Stimulated activated CD4-positive, alpha-beta T cell treated with anti-CD3 and anti-CD28 coated beads, Interleukin-4, amount 100 ng/mL, for 1 hour (primary cell): ENCODE results near the gene FLCN.
A peak's percentile ranks its signal among the peaks of the same experiment; 100 is the strongest.
"Not testable (repeated sequence)": the region's sequence is repeated elsewhere in the genome, so short reads cannot be mapped to it uniquely, and the experiment has no call there.

Experiments used
- DNase-seq: peaks from one replicate; pipeline ENCODE4 v3.0.0-alpha.2; 2020

FLCN gene, protein sequence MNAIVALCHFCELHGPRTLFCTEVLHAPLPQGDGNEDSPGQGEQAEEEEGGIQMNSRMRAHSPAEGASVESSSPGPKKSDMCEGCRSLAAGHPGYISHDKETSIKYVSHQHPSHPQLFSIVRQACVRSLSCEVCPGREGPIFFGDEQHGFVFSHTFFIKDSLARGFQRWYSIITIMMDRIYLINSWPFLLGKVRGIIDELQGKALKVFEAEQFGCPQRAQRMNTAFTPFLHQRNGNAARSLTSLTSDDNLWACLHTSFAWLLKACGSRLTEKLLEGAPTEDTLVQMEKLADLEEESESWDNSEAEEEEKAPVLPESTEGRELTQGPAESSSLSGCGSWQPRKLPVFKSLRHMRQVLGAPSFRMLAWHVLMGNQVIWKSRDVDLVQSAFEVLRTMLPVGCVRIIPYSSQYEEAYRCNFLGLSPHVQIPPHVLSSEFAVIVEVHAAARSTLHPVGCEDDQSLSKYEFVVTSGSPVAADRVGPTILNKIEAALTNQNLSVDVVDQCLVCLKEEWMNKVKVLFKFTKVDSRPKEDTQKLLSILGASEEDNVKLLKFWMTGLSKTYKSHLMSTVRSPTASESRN

DNA sequence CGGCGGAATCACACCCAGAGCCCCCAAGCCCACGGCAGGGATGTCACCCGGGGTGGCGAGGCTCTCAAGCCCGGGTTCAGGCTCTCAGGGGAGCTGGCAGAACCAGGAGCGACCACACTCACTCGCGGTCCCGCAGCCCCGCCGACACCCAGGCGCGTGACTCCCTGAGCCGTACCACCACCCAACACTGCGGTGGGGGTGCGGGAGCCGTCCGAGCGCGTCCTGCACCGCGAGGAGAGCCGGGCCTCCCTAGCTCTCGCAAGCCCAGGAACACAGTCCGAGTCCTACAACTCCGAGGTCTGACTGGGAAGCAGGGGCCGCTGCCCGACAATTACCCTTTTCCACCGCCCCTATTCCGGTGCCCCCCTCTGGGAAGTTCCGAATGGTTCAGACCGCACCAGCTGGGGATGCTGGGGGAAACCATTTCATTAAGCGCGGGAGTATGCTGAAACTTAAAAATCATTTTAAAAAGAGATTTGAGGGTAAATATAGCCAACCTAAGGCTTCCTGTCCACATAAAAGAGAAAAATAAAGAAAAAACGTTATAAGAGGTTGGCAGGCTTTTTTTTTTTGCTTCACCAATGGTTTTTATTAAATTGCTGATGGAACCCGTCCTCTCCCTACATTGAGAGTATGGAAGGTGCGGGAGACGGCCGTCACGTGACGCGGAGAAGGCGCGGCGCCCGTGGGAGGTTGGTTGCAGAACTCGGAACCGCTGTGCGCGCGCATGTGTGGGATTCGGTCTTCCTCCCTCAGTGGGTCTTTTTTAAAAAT lies at the start of gene FLCN:
TSS of gene FLCN (minus strand) at position 143 of the 774 bp plus-strand sequence. CDS start 9,031 bp downstream, outside the sequence.
- peak; percentile 93 for DNase-seq

DNA sequence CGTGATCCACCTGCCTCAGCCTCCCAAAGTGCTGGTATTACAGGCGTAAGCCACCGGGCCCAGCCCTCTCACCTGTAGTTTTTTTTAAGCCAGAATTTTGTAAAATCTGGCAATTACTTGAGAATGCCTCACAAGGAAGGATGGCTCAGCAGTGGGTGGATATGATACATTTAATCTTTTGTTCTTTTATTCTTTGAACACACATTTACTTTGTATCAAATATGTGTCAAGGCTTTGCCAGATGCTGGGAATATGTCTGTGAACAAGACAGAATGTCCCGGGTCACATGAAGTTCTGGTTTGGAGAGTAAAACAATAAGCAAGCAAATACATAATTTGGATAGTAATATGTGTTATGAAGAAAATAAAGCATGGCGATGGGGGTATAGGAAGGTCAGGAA lies 49.0 kb upstream of the FLCN start:
- DNase-seq, result no peak

DNA sequence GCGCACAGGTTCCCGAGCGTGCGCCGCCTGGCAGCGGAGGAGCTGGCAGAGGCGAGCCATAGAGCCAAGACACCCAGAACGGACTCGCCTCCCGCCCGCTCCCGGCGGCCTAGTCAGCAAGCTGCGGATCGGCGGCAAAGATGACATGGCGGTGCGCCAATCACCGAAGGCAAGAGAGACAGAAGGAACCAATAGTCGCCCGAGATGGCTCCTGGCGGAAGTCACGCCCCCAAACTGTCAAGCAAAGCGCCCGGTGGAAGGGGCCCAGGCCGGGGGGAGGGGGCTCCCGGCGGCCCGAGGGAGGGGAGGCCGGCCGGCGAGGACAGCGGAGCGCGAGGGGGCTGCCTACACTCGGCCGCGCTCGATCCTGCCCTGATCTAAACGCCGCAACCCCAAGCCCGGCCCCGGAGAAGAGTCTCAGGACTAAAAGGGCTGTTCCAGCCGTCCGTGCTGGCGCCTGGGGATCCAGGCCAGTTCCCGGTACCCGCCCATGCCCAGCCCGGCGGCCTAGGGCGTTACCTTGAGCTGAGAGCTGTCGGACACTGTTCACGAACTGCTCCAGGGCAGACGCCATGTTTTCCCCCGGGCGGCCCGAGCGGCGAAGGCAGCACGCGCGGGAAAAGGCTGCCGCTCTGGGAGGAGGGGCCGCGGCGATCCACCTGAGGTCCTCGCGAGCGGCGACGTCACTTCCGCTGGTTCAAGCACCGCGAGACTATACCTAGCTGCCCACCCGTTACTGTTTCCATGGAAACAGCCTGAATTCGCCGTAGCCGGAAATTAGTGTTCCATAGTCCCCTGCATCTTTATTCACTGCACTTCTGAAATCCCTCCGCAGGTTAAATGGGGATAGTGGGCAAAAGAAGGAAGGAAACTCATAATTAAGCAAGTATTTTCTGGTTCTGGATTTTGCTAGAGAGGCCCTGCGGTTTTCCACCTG lies 43.9 kb upstream of the FLCN start, which contains the start of gene COPS3:
TSS of gene COPS3 (minus strand) at position 634 of the 937 bp plus-strand sequence. CDS start at position 574, 60 bp downstream.
- peak; percentile 97 for DNase-seq

DNA sequence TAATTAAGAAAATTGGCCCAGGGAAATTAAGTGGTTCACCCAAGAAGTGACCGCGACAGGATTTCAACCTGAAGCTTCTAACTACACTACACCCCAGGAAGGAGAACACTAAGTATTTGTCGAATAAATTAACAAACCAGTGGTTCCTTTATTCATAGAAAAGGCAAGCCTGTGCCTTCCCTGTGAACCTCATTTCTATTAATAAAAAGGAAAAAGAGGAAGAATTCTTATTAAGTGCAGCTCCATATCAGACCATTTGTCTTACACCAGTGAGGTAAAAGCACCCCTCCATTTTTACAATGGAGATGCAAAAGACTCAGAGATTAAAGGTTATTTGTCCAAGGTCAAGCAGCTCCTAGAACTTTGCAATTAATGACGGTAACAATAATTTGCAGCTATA lies 42.3 kb upstream of the FLCN start:
- no peak for DNase-seq

GRCh38 chr17:17277431-17277830 lies 40.5 kb upstream of the FLCN start:
- DNase-seq, result not testable (repeated sequence)

- DNase-seq, result no peak
These were observed 39.0 kb upstream of the FLCN start for GRCh38 chr17:17275971-17276370.

GRCh38 chr17:17269926-17270773 lies 33.2 kb upstream of the FLCN start:
- DNase-seq, result peak; percentile 22

DNA sequence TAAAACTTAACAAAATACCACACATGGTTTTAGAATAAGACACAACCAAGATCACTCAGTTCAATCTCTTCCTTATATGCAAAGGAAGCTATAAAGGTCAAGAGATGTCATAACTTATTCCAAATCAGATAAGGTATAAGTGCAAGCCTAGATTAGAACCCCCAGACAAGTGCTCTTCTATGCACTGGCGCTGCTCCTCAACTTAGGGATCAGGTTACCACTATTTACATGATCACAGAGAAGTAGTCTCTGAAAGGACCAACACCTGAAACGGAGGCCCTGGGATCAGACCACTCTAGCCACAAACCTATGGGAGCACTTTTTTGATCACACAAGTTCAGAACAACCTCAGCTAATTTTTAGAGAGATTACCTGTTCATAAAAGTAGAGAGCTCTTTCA lies 27.5 kb upstream of the FLCN start:
- no peak for DNase-seq

DNA sequence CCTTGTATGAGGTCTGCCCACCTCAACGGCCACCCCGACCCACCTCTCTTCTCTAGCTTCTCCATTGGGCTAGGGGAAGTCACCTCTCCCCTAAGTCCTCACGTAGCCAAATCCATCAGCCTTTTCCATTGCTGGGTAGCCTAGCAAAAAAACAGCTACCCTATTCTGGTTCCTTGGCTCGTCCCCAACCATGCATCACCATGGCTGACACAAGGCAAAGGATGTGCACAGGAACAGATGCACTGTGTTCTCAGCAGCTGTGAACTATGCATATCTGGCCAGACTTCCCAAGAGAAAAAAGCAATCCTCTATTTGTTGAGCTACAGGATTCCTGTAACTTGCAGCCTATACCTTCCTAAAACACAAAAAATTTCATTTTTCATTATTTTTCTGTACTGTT lies 22.0 kb upstream of the FLCN start:
- DNase-seq, result no peak

GRCh38 chr17:17258011-17258410 lies 21.0 kb upstream of the FLCN start:
- no peak for DNase-seq

DNA sequence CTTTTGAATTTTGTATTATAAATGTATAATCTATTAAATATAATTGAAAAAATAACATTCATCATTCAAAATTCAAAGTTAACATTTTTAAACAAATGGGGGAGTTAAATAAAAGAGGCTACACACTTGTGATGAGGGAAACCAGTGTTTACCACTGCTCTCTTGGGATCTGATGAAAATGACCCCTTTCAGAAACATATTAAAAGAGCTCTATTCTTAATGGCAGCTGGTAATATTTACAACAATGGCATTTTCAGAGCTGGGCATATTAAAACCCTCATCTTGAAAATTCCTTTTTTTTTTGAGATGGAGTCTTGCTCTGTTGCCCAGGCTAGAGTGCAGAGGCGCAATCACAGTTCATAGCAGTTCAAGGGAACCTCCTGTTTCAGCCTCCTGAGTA lies 19.3 kb upstream of the FLCN start:
- DNase-seq, result no peak

GRCh38 chr17:17255689-17256088 lies 18.7 kb upstream of the FLCN start:
- DNase-seq, result not testable (repeated sequence)

DNA sequence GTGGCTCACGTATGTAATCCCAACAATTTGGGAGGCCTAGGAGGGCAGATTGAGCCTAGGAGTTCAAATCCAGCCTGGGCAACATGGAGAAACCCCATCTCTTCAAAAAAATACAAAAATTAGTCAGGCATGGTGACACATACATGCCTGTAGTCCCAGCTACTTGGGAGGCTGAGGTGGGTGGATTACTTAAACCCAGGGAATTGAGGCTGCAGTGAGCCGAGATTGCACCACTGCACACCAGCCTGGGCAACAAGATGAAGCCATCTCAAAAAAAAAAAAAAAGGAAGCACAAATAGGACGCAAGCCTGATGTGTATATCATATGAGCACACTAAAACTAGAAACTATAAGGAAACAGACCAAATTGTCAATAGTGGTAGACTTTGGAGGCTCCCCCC lies 17.1 kb upstream of the FLCN start:
- DNase-seq, result no peak

DNA sequence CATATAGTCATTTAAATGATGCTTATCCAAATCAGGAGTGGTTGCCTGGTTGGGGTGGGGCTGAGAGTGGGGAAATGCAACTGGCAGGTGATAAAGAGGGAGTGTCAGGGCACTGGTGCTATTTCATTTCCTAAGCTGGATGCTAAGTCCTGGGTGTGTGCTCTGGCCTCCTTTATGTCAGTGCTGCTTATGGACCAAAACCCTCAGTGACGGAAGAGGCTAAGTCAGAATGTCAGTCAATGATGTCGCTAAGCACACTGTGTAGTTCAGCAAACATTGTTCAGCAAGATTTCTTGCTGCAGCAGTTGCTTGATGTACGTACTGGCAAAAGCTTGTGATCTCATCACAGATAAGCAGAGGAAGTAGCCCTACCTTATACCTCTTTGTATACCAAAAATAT lies 16.4 kb upstream of the FLCN start:
- no peak for DNase-seq

GRCh38 chr17:17252149-17252661 lies 15.2 kb upstream of the FLCN start:
- no peak for DNase-seq

DNA sequence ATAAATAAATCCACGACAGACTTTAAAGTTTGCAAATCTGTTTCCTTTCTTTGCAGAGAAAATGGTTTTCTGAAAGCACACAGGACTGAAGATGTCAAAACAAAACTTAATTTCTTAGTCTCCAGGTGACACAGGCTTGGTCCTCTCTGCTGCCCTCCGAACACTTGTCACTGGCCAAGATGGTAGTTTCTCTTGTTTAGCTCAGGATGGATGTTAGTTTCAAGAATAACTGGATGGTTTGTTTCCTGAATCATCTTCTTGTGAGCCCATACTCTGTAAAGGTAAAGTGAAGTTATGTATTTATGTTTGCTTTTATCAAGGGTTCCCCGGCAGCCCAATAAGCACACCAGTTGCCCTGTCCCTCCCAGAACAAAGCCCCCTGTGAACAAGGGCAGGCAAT lies 9.9 kb upstream of the FLCN start:
- DNase-seq, result no peak

DNA sequence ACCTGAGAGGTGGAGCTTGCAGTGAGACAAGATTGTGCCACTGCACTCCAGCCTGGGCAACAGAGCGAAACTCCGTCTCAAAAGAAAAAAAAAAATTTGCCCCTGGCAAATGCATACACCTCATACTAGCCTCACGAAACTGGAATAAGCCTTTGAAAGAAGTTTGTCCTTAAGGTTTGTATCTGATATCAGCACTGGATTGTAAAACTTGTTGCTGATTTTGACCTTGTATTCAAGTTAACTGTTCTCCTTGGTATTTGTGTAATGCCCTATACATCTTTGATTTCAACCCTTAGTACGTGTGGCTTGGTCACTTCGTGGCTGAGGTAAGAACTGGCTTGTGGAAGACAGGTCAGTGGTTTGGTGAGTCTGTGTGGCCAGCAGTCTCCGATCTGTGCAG lies 6.2 kb upstream of the FLCN start:
- DNase-seq, result no peak

DNA sequence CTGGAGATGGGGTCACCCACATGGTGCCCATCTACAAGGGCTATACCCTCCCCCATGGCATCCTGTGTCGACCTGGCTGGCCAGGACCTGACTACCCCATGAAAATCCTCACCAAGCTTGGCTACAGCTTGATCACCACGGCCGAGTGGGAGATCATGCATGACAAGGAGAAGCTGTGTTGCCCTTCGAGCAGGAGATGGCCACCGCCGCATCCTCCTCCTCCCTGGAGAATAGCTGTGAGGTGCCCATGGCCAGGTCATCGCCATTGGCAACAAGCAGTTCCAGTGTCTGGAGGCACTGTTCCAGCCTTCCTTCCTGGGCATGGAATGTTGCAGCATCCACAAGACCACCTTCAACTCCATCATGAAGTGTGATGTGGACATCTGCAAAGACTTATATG lies 5.3 kb upstream of the FLCN start:
- no peak for DNase-seq

DNA sequence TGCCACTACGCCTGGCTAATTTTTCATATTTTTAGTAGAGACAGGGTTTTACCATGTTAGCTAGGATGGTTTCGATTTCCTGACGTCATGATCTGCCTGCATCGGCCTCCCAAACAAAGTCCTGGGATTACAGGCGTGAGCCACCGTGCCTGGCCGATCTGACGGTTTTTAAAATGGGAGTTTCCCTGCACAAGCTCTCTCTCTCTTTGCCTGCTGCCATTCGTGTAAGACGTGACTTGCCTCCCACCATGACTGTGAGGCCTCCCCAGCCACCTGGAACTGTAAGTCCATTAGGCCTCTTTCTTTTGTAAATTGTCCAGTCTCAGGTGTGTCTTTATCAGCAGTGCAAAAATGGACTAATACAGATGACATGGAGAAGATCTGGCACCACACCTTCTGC lies 4.7 kb upstream of the FLCN start:
- DNase-seq, result no peak

GRCh38 chr17:17239832-17240231 lies 2.9 kb upstream of the FLCN start:
- DNase-seq, result no peak

DNA sequence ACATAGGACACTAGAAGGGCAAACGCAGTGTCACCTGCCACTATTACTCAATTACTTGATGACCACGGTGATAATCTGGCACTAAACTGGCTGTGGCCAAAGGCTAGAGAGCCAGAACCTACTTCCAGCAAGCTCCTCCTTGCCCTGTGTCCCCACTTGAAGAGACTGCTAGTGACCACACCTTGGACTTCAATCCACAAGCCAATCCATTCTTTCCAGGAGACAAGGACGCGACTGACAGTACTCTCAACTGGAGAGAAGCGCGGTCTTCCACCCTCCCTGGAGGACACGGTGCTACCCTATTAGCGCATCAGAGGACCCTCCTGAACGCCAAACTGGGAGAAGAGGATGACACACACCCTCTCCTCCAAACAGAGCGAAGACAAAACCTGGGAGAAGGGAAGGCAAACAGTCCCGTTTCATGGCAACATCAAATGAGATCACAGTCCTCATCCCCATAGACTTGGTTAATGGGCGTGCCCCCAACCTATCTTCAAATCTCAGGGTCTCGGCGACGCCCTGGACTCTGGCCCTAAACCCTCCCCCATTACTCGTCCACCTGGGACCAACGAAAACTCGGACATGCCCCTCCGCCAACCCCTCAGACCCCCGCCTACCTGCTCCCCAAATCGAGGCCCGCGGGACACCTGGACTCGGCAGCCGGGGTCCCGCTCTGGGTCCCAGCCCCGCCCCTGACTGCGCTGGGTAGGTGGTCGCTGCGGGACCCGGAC lies 508 bp downstream of the FLCN start:
- no peak for DNase-seq
